ENCODE results near the gene MARK1.

DNA sequence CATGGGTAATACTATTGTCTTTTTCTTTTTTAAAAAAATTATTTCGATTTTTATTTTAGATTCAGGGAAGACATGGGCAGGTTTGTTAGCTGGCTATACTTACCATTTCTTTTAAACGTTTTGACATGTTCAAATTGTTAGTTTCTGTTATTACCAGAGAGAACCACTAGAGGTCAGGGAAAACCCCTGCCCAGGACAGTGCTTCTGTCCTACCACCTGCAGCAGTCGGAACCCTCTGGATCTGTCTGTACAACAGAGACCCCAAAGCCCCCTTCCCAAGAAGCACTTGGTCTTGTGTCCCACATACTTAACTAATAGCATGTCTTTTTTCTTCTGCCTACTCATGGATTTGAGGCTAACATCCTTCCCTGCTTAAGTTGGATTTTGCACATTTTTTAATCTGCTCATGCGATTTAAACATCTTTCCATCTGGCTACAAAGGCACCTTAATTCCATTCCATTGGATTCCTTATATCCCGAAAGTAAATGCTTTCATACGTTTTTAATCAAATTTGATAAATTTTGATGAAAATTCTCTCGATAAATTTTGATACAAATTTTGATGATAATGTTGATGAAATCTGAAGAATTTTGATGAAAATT lies 152.2 kb downstream of the MARK1 start:
- TF ChIP-seq, protein P1, sequence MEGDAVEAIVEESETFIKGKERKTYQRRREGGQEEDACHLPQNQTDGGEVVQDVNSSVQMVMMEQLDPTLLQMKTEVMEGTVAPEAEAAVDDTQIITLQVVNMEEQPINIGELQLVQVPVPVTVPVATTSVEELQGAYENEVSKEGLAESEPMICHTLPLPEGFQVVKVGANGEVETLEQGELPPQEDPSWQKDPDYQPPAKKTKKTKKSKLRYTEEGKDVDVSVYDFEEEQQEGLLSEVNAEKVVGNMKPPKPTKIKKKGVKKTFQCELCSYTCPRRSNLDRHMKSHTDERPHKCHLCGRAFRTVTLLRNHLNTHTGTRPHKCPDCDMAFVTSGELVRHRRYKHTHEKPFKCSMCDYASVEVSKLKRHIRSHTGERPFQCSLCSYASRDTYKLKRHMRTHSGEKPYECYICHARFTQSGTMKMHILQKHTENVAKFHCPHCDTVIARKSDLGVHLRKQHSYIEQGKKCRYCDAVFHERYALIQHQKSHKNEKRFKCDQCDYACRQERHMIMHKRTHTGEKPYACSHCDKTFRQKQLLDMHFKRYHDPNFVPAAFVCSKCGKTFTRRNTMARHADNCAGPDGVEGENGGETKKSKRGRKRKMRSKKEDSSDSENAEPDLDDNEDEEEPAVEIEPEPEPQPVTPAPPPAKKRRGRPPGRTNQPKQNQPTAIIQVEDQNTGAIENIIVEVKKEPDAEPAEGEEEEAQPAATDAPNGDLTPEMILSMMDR (conservative IDR thresholded peaks at IDR 0.05; ENCODE audit: low read depth, low read length) = peak; percentile 81
- no peak for TF ChIP-seq EZH2 (IDR thresholded peaks at IDR 0.05; ENCODE audit: low read length, unreplicated experiment)
- no peak for TF ChIP-seq EZH2phosphoT487 (IDR thresholded peaks at IDR 0.05; ENCODE audit: borderline replicate concordance, low read length)
